Measurements from ENCODE around the gene CHMP2A. TPM values are rescaled to one million over a fixed set of nuclear protein-coding genes. Genes with fewer than 3 reads are reported as not detected.
A peak's percentile ranks its signal among the peaks of the same experiment; 100 is the strongest.

Gene CHMP2A
- total and polyA plus RNA-seq, 10 of the 15 experiments (the other 5 are each of a cell fraction or from before 2014, with no cell fraction given): 69.5 to 172 (median 109) TPM

GRCh38 chr19:58572818-58573657, 18.1 kb upstream of the CHMP2A start, which contains the start of gene MZF1 (continued):
- peak; percentile 50; the same call in 1 of the 2 replicates for TF ChIP-seq SPI1 (IDR thresholded peaks at IDR 0.05; ENCODE audit: borderline replicate concordance, insufficient read depth, low read depth, low read length)
- TF ChIP-seq RAD51 (IDR thresholded peaks at IDR 0.05): peak; percentile 64; the same call in 1 of the 2 replicates
- peak; percentile 42 for TF ChIP-seq E2F8 (IDR thresholded peaks at IDR 0.05; ENCODE audit: low read depth, partially characterized antibody)
- peak; percentile 78 for TF ChIP-seq ATF7 (IDR thresholded peaks at IDR 0.05; ENCODE audit: low read depth)
- peak; percentile 60; the same call in 1 of the 2 replicates for TF ChIP-seq ATF3 (IDR thresholded peaks at IDR 0.05; ENCODE audit: borderline replicate concordance, extremely low read depth, low read depth, low read length)
- TF ChIP-seq HDGF (IDR thresholded peaks at IDR 0.05): peak; percentile 98
- TF ChIP-seq SRF (IDR thresholded peaks at IDR 0.05; ENCODE audit: low read depth in 2 of 2, low read length in 2 of 2): peak; percentile 9 to 66; a peak in 2 of 4 replicates
- peak; percentile 87 for TF ChIP-seq SP1 (IDR thresholded peaks at IDR 0.05; ENCODE audit: low read depth, low read length)
- no peak for TF ChIP-seq SKIL (IDR thresholded peaks at IDR 0.05; ENCODE audit: low read depth, poor library complexity, severe bottlenecking)
- TF ChIP-seq RELB (IDR thresholded peaks at IDR 0.05; ENCODE audit: low read depth): peak; percentile 26; the same call in 1 of the 2 replicates
- TF ChIP-seq YY1 (IDR thresholded peaks at IDR 0.05; ENCODE audit: low read depth, low read length): peak; percentile 72
- peak; percentile 50 for TF ChIP-seq MTA2 (IDR thresholded peaks at IDR 0.05; ENCODE audit: low read depth)
- peak; percentile 79 for TF ChIP-seq RB1 (IDR thresholded peaks at IDR 0.05; ENCODE audit: borderline replicate concordance)
- peak; percentile 61 for TF ChIP-seq NRF1 (conservative IDR thresholded peaks at IDR 0.05; ENCODE audit: low read depth, low read length)
- TF ChIP-seq CHD2 (IDR thresholded peaks at IDR 0.05; ENCODE audit: borderline replicate concordance, low read depth, low read length): peak; percentile 92
- peak; percentile 82 for TF ChIP-seq ZBTB40 (IDR thresholded peaks at IDR 0.05; ENCODE audit: borderline replicate concordance)

Data from GM12878 (cell line).